K562 (cell line): ENCODE data around the gene CACNB1. TPM values are rescaled to one million over a fixed set of nuclear protein-coding genes. Genes with fewer than 3 reads are reported as not detected.

Experiments used
- ARID1B ChIP-seq: fragments of 450-650 bp; IDR thresholded peaks from 2 replicates; pipeline ENCODE4 v1.6.1; 2016; ENCODE audit warnings: antibody characterized with exemption, mild to moderate bottlenecking, inconsistent platforms
- BDP1 ChIP-seq: IDR thresholded peaks from 3 replicates; pipeline ENCODE4 v1.6.1; 2011; ENCODE audit not compliant: insufficient read length, insufficient read depth
- BHLHE40 ChIP-seq: IDR thresholded peaks from 2 replicates; pipeline ENCODE4 v1.6.1; 2011; ENCODE audit warnings: low read length, improper control_type of control experiment
- BRD9 ChIP-seq: fragments of 450-650 bp; IDR thresholded peaks from 2 replicates; pipeline ENCODE4 v1.6.1; 2018; ENCODE audit warnings: low read depth; ENCODE audit not compliant: partially characterized antibody
- C11orf30 ChIP-seq: fragments of 450-650 bp; IDR thresholded peaks from 2 replicates; pipeline ENCODE4 v1.6.1; 2016; ENCODE audit warnings: low read depth, mild to moderate bottlenecking
- CBX8 ChIP-seq: fragments of 200-600 bp; sonication (generic); IDR thresholded peaks from 2 replicates; pipeline ENCODE4 v1.6.1; 2012; ENCODE audit warnings: borderline replicate concordance, mixed run types, low read depth, mild to moderate bottlenecking, moderate library complexity, mixed read lengths, low read length, control low read depth, inconsistent platforms; ENCODE audit not compliant: poor library complexity, severe bottlenecking; ENCODE audit errors: extremely low read depth
- ELF4 ChIP-seq: fragments of 450-650 bp; formaldehyde crosslinking; IDR thresholded peaks from 2 replicates; pipeline ENCODE4 v1.4.0; 2022; ENCODE audit warnings: missing genetic modification characterization
- FOSL1 ChIP-seq: fragments of 200-800 bp; sonication (Bioruptor generic); conservative IDR thresholded peaks from 2 replicates; pipeline ENCODE4 v1.6.1; 2016; ENCODE audit warnings: missing genetic modification characterization, missing compliant biosample characterization
- FOXM1 ChIP-seq, 2 experiments: fragments of 450-650 bp in 1 of 2; sonication (generic) in 1 of 2; formaldehyde crosslinking in 1 of 2; IDR thresholded peaks; 2 replicates each; pipeline versions ENCODE4 v1.6.1 to v1.9.0; 2017 to 2022; ENCODE audit warnings: low read depth in 2 of 2, mild to moderate bottlenecking in 2 of 2, missing genetic modification reagents in 1 of 2, moderate library complexity in 1 of 2
- GATAD2A ChIP-seq: fragments of 450-650 bp; IDR thresholded peaks from 2 replicates; pipeline ENCODE4 v1.6.1; 2017
- GTF2A2 ChIP-seq: IDR thresholded peaks from 2 replicates; pipeline ENCODE4 v1.6.1; 2016; ENCODE audit warnings: mild to moderate bottlenecking, missing genetic modification characterization, missing compliant biosample characterization
- HEY1 ChIP-seq: fragments of 250-450 bp; sonication (Bioruptor Pico); IDR thresholded peaks from 2 replicates; pipeline ENCODE4 v1.5.0; 2020; ENCODE audit warnings: mild to moderate bottlenecking, moderate library complexity, borderline replicate concordance
- HNRNPUL1 ChIP-seq: fragments of 200-400 bp; formaldehyde crosslinking; IDR thresholded peaks from 2 replicates; pipeline ENCODE4 v1.6.1; 2017; ENCODE audit warnings: low read length
- JUND ChIP-seq, 2 experiments: IDR thresholded peaks; 2 replicates in 1 of 2; 3 replicates in 1 of 2; pipeline ENCODE4 v1.6.1; 2011; ENCODE audit warnings: borderline replicate concordance in 2 of 2, low read depth in 2 of 2, low read length in 2 of 2, improper control_type of control experiment in 1 of 2, missing biosample characterization in 1 of 2, missing genetic modification characterization in 1 of 2, missing genetic modification reagents in 1 of 2
- MCM5 ChIP-seq: fragments of 450-650 bp; IDR thresholded peaks from 2 replicates; pipeline ENCODE4 v1.6.1; 2016; ENCODE audit warnings: low read depth
- PHTF2 ChIP-seq: fragments of 250-450 bp; sonication (Bioruptor Pico); IDR thresholded peaks from 2 replicates; pipeline ENCODE4 v1.5.0; 2021; ENCODE audit warnings: mild to moderate bottlenecking
- RBM22 ChIP-seq: fragments of 200-400 bp; formaldehyde crosslinking; IDR thresholded peaks from 2 replicates; pipeline ENCODE4 v1.6.1; 2018; ENCODE audit warnings: low read length, low read depth; ENCODE audit not compliant: poor library complexity, severe bottlenecking
- SPI1 ChIP-seq: IDR thresholded peaks from 2 replicates; pipeline ENCODE4 v1.6.1; 2011; ENCODE audit warnings: low read depth, low read length, control low read depth, borderline replicate concordance
- TBL1XR1 ChIP-seq, 2 experiments: IDR thresholded peaks; 2 replicates each; pipeline ENCODE4 v1.6.1; 2012; ENCODE audit warnings: improper control_type of control experiment in 2 of 2, low read length in 2 of 2, mild to moderate bottlenecking in 1 of 2
- THRAP3 ChIP-seq: fragments of 450-650 bp; IDR thresholded peaks from 2 replicates; pipeline ENCODE4 v1.6.1; 2016; ENCODE audit warnings: mild to moderate bottlenecking, inconsistent platforms, borderline replicate concordance
- TRIM28 ChIP-seq: fragments of 450-650 bp; IDR thresholded peaks from 2 replicates; pipeline ENCODE4 v1.6.1; 2017
- YY1 ChIP-seq, 3 experiments: IDR thresholded peaks; 2 replicates each; pipeline ENCODE4 v1.6.1; 2011; ENCODE audit warnings: low read length in 2 of 3, mild to moderate bottlenecking in 2 of 3, moderate library complexity in 2 of 3, borderline replicate concordance in 1 of 3, control low read depth in 1 of 3, low read depth in 1 of 3; ENCODE audit not compliant: insufficient read depth in 3 of 3, insufficient replicate concordance in 2 of 3, control insufficient read depth in 1 of 3, insufficient read length in 1 of 3; ENCODE audit errors: extremely low read depth in 1 of 3
- ZNF23 ChIP-seq: fragments of 250-450 bp; sonication (Bioruptor Pico); IDR thresholded peaks from 2 replicates; pipeline ENCODE4 v1.4.0; 2020; ENCODE audit warnings: mild to moderate bottlenecking
- ZNF316 ChIP-seq: fragments of 450-650 bp; IDR thresholded peaks from 2 replicates; pipeline ENCODE4 v1.6.1; 2016
- ZNF41 ChIP-seq: fragments of 250-450 bp; sonication (Bioruptor Pico); conservative IDR thresholded peaks from 2 replicates; pipeline ENCODE4 v1.4.0; 2020; ENCODE audit warnings: mild to moderate bottlenecking
- ZNF431 ChIP-seq: sonication (generic); formaldehyde crosslinking; IDR thresholded peaks from 2 replicates; pipeline ENCODE4 v1.8.0; 2022; ENCODE audit warnings: mild to moderate bottlenecking, missing genetic modification reagents
- polyA plus RNA-seq, 8 experiments: library from polyadenylated mRNA; depleted of rRNA in 4 of 8; stranded (reverse) in 5 of 8; unstranded in 3 of 8; fragments of >200 nt; fragmentation: Nextera tagmentation in 2 of 8; fragmentation: Illumina TruSeq in 1 of 8; extraction: Ambion mirVana in 2 of 8; extraction: Trizol in 1 of 8; gene quantifications; 2 replicates each; pipeline versions ENCODE4 v1.2.1 to v1.2.3, GENCODE V29; 2011 to 2014; ENCODE audit warnings: inconsistent platforms in 1 of 8, missing spikeins in 1 of 8
- total RNA-seq, 7 experiments: library from RNA; depleted of rRNA in 6 of 7; stranded (reverse); fragments of >200 nt in 6 of 7; fragmentation: Illumina TruSeq in 2 of 7; extraction: Trizol in 2 of 7; gene quantifications; 2 replicates each; pipeline versions ENCODE4 v1.2.1 to v1.2.3, GENCODE V29; 2011 to 2021; ENCODE audit warnings: low replicate concordance in 1 of 7
- TF ChIP-seq, protein P1 (sequence below): fragments of 250-450 bp; sonication (Bioruptor Pico); IDR thresholded peaks from 2 replicates; pipeline ENCODE4 v1.8.0; 2021; ENCODE audit warnings: moderate library complexity, mild to moderate bottlenecking, inconsistent platforms
- TF ChIP-seq, protein P2 (sequence below): sonication (generic); formaldehyde crosslinking; IDR thresholded peaks from 2 replicates; pipeline ENCODE4 v1.8.0; 2022; ENCODE audit warnings: missing genetic modification reagents, mild to moderate bottlenecking, borderline replicate concordance
- TF ChIP-seq, protein P3 (sequence below): sonication (generic); formaldehyde crosslinking; IDR thresholded peaks from 2 replicates; pipeline ENCODE4 v1.8.0; 2023; ENCODE audit warnings: mild to moderate bottlenecking, missing genetic modification reagents

The CACNB1 gene
- total and polyA plus RNA-seq, 9 of the 15 experiments (the other 6 are each of a cell fraction or from before 2014, with no cell fraction given): 0.08 to 7.4 (median 3.0) TPM

DNA sequence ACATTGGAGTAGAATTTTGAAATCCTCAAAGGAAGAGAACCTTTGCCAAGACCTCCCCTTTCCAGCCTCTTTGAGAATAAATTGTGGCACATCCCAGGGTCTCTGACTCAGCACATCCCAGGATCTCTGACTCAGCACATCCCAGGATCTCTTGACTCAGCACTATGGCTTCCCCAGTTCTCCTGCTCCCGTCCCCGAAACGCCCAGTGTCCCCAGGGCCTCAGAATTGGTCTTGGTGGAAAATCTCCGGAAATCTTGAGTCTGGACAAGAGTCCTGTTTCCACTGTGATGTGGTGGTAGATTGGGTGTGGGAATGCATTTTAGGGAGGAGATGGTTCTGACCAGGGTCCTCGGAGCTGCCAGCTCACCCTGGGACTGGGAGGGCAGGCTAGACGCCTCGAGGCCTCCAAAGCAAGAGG lies 65.3 kb downstream of the CACNB1 start (continued):
- TF ChIP-seq, protein P1, sequence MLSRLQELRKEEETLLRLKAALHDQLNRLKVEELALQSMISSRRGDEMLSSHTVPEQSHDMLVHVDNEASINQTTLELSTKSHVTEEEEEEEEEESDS: no peak
- no peak for TF ChIP-seq SPI1
- TF ChIP-seq YY1 (IDR thresholded peaks at IDR 0.05; ENCODE audit: borderline replicate concordance in 1 of 3, control insufficient read depth in 1 of 3, extremely low read depth in 1 of 3, insufficient read depth in 3 of 3, insufficient read length in 1 of 3, insufficient replicate concordance in 2 of 3, low read depth in 1 of 3, low read length in 2 of 3): no peak
- no peak for TF ChIP-seq CBX8
- no peak for TF ChIP-seq FOXM1 (IDR thresholded peaks at IDR 0.05; ENCODE audit: low read depth)
- TF ChIP-seq FOXM1 (CRISPR knock-in tag; IDR thresholded peaks at IDR 0.05; ENCODE audit: low read depth): no peak
- no peak for TF ChIP-seq HNRNPUL1
- no peak for TF ChIP-seq THRAP3
- no peak for TF ChIP-seq BHLHE40
- TF ChIP-seq ZNF431 (CRISPR knock-in tag): no peak
- TF ChIP-seq ELF4 (CRISPR knock-in tag): no peak
- peak; percentile 32; the same call in 1 of the 2 replicates for TF ChIP-seq JUND (IDR thresholded peaks at IDR 0.05; ENCODE audit: borderline replicate concordance, low read depth, low read length)
- peak; percentile 15; the same call in 1 of the 3 replicates for TF ChIP-seq JUND (tag; IDR thresholded peaks at IDR 0.05; ENCODE audit: borderline replicate concordance, low read depth, low read length)
- no peak for TF ChIP-seq RBM22
- peak; percentile 99 for TF ChIP-seq ZNF316
- no peak for TF ChIP-seq GATAD2A
- TF ChIP-seq BRD9: no peak
- TF ChIP-seq, protein P2, sequence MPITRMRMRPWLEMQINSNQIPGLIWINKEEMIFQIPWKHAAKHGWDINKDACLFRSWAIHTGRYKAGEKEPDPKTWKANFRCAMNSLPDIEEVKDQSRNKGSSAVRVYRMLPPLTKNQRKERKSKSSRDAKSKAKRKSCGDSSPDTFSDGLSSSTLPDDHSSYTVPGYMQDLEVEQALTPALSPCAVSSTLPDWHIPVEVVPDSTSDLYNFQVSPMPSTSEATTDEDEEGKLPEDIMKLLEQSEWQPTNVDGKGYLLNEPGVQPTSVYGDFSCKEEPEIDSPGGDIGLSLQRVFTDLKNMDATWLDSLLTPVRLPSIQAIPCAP (CRISPR knock-in tag): no peak
- TF ChIP-seq TRIM28: no peak
- TF ChIP-seq GTF2A2 (tag): no peak
- TF ChIP-seq PHTF2: no peak
- no peak for TF ChIP-seq ZNF41 (CRISPR knock-in tag)
- TF ChIP-seq, protein P3, sequence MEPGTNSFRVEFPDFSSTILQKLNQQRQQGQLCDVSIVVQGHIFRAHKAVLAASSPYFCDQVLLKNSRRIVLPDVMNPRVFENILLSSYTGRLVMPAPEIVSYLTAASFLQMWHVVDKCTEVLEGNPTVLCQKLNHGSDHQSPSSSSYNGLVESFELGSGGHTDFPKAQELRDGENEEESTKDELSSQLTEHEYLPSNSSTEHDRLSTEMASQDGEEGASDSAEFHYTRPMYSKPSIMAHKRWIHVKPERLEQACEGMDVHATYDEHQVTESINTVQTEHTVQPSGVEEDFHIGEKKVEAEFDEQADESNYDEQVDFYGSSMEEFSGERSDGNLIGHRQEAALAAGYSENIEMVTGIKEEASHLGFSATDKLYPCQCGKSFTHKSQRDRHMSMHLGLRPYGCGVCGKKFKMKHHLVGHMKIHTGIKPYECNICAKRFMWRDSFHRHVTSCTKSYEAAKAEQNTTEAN (CRISPR knock-in tag): no peak
- no peak for TF ChIP-seq MCM5
- TF ChIP-seq HEY1 (CRISPR knock-in tag): no peak
- TF ChIP-seq C11orf30: peak; percentile 99
- TF ChIP-seq ZNF23: no peak
- 0 out of 2 replicates have a peak, but pooled peaks have one; percentile 16 for TF ChIP-seq ARID1B
- TF ChIP-seq FOSL1 (tag): peak; percentile 61
- no peak for TF ChIP-seq BDP1
- TF ChIP-seq TBL1XR1 (IDR thresholded peaks at IDR 0.05; ENCODE audit: low read length in 2 of 2): no peak
